ENCODE data around the gene PPP1R15A. TPM values are rescaled to one million over a fixed set of nuclear protein-coding genes. Genes with fewer than 3 reads are reported as not detected.

The PPP1R15A gene
- total and polyA plus RNA-seq, 2 of the 8 experiments (the other 6 are each of a cell fraction or from before 2014, with no cell fraction given) = 4.1 to 14.0 TPM

- TF ChIP-seq RNF2 (IDR thresholded peaks at IDR 0.05; ENCODE audit: borderline replicate concordance, low read depth, low read length, missing control alignments, poor library complexity, severe bottlenecking) = no peak
- TF ChIP-seq TBP (IDR thresholded peaks at IDR 0.05; ENCODE audit: low read depth, low read length) = no peak
- no peak for TF ChIP-seq BACH1 (IDR thresholded peaks at IDR 0.05; ENCODE audit: low read length)
Measured at GRCh38 chr19:48836089-48837017, 35.9 kb upstream of the PPP1R15A start, which contains the start of gene HSD17B14 (continued).

All from H1 (cell line).